KBM-7 (cell line): ENCODE data around the gene RNF121.
"Not testable (repeated sequence)": the region's sequence is repeated elsewhere in the genome, so short reads cannot be mapped to it uniquely, and the experiment has no call there.

Source experiments
- DNase-seq: peaks from one replicate; pipeline ENCODE4 v3.0.0-alpha.2; 2015
- in situ Hi-C: fragments of 300-500 bp; cut with MboI; formaldehyde crosslinking; loops from 2 replicates; pipeline ENCODE4 v1.14.3; 2020; ENCODE audit warnings: low sequenced_read_pairs, low pct_unique_long_range_greater_than_20kb, mixed read lengths

RNF121 gene

DNA sequence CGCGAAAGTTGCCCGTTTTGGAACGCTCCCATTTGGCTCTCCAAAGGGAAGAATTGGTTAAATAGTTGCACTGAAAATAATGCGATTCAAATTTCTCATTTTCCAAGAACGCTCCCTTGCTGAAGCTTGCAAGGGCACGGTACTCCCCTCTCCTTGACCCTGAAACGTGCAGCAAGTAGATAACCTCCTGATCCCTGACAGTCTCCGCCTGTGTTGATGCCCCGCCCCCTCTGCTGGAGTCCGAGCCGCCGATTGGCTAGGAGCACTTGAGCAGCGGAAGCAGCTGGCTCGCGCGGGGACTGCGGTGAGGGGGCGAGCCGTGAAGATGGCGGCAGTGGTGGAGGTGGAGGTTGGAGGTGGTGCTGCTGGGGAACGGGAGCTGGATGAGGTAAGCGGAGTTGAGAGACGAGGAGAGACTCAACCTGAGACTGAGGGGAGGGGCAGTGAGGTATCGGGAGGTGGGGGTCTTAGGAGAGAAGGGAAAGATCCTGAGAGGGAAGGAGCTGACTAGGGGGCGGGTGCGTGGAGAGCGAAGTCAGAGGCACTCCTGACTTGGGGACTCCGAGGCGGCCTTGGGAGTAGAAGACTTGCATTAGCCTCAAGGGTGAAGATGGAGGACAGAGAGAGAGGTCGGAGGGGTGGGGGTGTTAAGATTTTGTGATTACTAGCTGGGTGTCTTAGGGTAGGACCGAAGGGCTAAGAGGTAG, at the start of gene RNF121:
Gene RNF121, plus strand, starts transcription at position 310 of the 707 bp plus-strand sequence. Its CDS starts 16 bp downstream, at position 326.
- peak; percentile 97 for DNase-seq
- in situ Hi-C loops: no loop called here

DNA sequence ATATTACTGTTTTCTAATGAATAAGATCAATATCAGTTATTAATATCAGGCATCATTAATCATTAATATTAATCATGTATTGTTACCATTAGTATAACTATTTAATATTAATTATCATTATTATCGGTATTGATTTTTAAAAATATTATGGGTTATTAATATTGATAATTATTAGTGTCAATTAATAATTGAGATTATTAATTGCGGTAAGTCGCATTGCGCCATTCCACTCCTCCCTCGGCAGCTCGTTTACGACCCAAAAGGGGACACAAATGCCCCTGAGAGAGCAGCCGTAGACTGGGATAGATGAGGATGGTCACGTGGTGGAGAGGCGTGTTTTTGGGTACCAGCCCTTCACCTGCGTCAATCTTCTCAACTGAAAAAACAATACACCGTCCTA, 43.0 kb upstream of the RNF121 start:
- DNase-seq, in situ Hi-C loops: not testable (repeated sequence)

DNA sequence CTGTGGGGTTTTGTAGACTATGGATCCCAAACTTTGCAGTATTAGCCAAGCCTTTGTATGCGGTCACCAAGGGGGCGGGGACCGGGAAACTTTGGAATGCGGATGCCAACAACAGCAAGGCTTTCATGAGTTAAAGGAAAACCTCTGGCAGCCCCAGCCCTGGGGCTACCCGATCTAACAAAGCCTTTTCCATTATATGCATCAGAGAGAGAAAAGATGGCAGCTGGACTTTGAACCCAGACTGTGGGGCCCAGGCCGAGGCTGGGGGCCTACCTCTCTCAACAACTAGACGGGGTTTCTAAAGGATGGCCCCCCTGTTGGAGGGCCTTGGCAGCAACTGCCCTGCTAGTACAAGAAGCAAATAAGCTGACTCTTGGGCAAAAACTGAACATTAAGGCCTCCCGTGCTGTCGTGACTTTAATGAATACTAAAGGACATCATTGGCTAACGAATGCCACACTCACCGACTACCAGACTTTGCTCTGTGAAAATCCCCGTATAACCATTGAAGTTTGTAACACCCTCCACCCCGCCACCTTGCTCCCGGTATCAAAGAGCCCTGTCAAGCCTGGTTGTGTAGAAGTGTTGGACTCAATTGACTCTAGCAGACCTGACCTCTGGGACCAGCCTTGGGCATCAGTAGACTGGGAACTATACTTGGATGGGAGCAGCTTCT, 40.4 kb upstream of the RNF121 start:
- DNase-seq, in situ Hi-C loops: not testable (repeated sequence)

DNA sequence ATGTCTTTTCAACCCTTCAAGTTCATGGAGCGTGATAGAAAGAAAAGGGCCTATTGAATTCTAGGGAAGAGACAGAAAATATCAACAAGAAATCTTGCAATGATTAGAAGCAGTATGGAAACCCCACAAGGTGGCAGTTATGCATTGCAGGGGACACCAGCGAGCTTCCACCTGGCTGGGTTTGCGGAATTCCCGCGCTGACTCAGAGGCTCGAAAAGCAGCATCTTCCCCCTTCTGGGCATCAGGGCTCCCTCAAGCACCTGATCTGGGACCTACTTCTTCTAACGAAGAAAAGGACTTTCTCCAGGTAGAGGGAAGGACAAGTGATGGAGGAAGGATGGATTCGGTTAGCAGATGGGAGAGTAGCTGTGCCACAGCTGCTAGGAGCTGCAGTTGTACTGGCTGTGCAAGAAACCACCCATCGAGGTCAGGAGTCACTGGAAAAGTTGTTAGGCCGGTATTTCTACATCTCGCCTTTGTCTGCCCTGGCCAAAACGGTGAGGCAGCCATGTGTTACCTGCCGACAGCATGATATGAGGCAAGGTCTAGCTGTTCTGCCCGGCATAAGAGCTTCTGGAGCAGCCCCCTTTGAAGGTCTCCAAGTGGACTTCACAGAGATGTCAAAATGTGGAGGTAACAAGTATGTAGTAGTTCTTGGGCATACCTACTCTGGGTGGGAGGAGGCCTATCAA, 39.5 kb upstream of the RNF121 start:
- in situ Hi-C loops, DNase-seq: not testable (repeated sequence)

DNA sequence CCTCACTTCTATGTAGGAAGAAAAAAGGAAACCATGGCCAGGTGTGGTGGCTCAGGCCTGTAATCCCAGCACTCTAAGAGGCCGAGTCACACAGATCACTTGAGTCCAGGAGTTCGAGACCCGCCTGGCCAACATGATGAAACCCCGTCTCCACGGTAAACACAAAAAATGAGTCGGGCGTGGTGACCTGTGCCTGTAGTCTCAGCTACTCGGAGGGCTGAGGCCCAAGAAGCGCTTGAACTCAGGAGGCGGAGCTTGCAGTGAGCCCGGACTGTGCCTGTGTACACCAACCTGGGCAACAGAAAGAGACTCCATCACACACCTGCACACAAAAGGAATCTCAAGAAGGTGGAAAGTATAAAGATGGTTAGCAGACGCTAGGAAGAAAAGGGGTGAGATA, 32.9 kb upstream of the RNF121 start:
- in situ Hi-C loops: no loop called here
- no peak for DNase-seq

DNA sequence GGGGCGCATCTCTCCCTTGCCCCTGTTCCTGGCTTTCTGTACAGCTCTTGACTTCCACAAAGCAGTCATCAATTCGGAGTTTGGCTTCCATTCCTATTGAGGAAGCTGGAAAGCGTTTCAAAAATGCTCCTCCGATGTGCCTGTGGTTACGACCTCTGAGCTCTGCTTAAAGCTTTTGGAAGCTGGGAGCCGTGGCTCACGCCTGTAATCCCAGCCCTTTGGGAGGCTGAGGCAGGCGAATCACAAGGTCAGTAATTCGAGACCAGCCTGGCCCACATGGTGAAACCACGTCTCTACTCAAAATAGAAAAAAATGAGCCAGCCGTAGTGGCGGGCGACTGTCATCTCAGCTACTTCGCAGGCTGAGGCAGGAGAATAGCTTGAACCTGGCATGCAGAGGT, 27.7 kb upstream of the RNF121 start:
- in situ Hi-C loops, DNase-seq: not testable (repeated sequence)

DNA sequence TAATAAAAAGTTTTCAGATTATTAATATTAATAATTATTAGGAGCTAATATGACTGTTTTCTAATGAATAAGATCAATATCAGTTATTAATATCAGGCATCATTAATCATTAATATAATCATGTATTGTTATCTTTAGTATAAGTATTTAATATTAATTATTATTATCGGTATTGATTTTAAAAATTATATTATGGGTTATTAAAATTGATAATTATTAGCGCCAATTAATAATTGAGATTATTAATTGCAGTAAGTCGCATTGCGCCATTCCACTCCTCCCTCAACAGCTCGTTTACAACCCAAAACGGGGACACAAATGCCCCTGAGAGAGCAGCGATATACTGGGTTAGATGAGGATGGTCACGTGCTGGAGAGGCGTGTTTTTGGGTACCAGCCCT, 20.6 kb upstream of the RNF121 start:
- DNase-seq: no peak
- in situ Hi-C loops: no loop called here

DNA sequence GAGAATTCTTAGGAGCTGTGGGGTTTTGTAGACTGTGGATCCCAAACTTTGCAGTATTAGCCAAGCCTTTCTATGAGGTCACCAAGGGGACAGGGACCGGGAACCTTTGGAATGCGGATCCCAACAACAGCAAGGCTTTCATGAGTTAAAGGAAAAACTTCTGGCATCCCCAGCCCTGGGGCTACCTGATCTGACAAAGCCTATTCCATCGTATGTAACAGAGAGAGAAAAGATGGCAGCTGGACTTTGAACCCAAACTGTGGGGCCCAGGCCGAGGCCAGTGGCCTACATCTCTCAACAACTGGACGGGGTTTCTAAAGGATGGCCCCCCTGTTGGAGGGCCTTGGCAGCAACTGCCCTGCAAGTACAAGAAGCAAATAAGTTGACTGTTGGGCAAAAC, 18.1 kb upstream of the RNF121 start:
- DNase-seq, in situ Hi-C loops: not testable (repeated sequence)

DNA sequence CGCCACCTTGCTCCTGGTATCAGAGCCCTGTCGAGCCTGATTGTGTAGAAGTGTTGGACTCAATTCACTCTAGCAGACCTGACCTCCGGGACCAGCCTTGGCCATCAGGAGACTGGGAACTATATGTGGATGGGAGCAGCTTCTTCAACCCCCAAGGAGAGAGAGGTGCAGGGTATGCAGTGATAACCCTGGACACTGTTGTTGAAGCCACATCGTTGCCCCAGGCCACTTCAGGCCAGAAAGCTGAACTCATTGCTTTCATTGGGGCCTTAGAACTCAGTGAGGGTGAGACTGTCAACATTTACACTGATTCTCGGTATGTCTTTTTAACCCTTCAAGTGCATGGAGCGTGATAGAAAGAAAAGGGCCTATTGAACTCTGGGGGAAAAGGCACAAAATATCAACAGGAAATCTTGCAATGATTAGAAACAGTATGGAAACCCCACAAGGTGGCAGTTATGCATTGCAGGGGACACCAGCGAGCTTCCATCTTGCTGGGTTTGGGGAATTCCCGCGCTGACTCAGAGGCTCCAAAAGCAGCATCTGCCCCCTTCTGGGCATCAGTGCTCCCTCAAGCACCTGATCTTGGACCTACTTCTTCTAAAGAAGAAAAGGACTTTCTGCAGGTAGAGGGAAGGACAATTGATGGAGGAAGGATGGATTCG, 17.4 kb upstream of the RNF121 start:
- in situ Hi-C loops, DNase-seq: not testable (repeated sequence)

DNA sequence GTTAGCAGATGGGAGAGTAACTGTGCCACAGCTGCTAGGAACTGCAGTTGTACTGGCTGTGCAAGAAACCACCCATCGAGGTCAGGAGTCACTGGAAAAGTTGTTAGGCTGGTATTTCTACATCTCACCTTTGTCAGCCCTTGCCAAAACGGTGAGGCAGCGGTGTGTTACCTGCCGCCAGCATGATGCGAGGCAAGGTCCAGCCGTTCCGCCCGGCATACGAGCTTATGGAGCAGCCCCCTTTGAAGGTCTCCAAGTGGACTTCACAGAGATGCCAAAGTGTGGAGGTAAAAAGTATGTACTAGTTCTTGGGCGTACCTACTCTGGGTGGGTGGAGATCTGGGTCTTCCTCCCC, 16.9 kb upstream of the RNF121 start:
- DNase-seq, in situ Hi-C loops: not testable (repeated sequence)

DNA sequence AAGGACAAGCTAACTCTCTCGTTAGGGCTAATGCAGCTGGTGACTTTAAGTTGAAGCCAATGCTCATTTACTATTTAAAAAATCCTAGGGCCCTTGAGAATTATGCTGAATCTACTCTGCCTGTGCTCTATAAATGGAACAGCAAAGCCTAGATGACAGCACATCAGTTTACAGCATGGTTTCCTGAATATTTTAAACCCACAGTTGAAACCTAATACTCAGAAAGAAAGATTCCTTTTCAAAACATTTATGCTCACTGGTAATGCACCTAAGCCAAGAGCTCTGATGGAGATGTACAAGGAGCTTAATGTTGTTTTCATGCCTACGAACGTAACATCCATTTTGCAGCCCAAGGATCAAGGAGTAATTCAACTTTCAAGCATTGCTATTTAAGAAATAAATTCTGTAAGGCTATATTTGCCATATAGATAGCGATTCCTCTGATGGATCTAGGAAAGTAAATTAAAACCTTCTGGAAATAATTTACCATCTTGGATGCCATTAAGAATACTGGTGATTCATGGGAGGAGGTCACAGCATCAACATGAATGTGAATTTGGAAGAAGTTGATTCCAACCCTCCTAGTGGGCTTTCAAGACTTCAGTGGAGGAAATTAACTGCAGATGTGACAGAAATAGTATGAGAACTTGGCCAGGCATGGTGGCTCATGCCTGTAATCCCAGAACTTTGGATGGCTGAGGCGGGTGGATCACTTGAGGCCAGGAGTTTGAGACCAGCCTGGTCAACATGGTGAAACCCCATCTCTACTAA, 14.9 kb upstream of the RNF121 start:
- in situ Hi-C loops: no loop called here
- no peak for DNase-seq

DNA sequence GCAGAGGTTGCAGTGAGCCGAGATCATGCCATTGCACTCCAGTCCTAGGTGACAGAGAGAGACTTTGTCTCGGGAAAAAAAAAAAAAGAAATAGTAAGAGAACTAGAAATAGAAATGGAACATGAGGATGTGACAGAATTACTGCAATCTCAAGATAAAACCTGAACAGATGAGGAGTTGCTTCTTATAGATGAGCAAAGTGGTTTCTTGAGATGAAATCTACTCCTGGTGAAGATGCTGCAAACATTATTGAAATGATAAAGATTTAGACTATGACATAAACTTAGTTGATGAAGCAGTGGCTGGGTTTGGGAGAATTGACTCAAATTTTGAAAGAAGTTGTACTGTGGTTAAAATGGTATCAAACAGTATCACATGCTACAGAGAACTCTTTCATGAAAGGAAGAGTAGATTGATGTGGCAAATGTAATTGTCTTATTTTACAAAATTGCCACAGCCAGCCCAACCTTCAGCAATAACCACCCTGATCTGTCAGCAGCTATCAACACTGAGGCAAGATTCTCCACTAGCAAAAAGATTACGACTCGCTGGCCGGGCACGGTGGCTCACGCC, 14.1 kb upstream of the RNF121 start:
- in situ Hi-C loops: no loop called here
- no peak for DNase-seq

DNA sequence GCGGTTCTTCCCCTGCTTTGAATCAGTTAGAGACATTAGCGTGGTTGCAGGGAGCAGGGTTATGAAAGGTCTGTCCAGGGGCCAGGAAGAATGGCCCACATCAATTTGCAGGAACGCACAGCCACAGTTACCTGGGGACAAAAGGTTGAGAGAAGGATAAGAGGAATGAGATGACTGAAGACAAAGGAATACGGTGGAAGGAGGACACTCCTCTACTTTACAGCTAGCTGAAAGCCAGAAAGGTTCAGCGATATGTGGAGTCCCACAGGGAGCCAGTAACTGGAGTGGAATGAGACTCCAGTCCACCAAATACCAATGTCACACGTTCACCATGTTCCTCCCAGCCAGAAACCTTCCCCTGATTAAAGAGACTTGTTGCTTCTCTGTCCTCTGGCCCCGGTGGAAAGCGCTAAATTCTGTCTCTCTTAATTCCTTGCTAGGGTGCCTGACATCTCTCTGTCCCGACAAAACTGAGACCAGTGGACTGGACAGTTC, 11.2 kb upstream of the RNF121 start:
- DNase-seq: no peak
- in situ Hi-C loops: no loop called here

DNA sequence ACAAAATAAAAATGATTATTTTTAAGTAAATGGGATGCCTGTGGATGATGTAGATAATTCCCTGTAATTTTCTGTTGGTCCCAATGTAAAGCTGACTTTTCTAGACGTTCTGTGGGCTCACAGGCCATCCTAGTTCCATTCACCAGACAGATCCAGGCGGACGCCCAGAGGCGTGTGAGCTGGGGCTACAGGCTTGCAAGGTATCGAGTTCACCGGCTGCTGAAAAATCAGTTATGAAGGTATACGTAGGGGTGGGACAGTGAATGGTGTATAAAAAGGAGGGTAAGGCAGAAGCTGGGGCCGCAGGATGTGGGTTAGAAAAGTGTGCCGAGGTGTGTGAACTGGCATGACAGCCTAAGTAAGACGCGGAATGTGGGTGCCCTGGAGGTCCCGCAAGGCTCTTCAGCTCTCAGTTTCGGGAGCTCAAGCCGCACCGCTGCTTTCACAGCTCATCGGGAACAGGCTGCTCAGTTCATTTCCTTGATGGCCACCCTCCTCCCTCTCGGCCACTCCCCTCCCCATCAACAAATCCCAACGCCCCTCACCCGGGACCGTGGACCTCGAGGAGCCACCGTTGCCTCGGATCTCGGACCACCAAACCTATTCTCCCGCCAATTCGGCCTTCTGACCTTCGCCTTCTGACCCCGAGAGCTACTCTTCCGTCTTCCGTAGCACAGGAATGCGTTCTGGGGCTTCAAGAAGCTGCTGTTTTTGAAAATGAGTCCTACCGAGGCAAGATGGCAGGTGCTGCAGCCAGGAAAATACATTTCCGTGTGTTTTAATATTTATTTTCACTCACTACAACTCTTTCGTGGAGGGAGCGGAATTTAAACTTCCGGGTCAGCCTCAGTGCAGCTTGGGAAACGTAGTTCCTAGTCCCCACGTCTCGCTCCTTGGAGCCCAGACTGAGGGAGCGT, 768 bp upstream of the RNF121 start, which contains the start of gene XNDC1N:
Gene XNDC1N, minus strand, starts transcription at position 775 of the 917 bp plus-strand sequence. CDS start 5,241 bp downstream, outside the sequence.
- DNase-seq: peak; percentile 96
- in situ Hi-C loops: no loop called here

DNA sequence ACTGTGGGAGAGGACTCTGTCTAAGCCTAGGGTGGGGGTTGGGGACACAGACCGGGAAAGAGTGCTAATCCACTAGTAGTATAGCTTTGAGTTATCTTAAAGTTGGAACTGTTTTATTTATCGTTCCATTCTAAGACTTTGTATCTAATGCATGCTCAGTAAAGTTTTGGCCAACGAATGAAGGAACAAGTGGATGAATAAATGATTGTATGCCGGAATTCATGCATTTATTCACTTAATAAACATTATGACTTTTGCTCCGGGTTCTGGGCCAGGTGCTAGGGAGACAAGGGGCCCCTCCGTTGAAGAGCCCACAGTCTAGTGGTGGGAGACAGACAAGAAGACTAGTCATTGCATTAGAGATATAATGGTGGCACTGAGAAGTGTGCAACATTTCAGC, 645 bp downstream of the RNF121 start:
- DNase-seq: no peak

DNA sequence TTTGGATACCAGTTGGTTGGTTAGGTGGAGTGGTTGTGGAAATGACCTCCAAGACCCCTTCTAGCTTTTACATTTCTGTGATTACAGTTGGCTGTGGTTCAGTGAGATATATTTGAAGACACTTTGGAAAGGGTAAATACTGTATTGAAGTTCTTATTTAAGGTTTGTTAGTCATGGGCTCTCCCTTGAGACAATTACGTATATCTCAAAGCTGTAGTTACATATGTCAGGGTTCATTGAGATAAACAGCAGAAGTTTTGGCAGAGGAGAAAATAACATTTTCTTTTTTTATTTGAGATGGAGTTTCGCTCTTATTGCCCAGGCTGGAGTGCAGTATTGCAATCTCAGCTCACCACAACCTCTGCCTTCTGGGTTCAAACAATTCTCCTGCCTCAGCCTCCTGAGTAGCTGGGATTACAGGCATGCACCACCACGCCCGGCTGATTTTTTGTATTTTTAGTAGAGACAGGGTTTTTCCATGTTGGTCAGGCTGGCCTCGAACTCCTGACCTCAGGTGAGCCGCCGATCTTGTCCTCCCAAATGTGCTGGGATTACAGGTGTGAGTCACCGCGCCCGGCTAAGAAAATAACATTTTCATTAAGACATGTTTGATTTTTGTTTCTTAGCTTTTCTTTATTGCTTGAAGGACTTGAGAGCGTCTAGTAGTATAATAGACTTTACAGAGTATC, 1.9 kb downstream of the RNF121 start:
- no peak for DNase-seq
- in situ Hi-C loops: no loop called here

More for the DNA sequence above, 645 bp downstream of the RNF121 start:
- in situ Hi-C loops: no loop called here

DNA sequence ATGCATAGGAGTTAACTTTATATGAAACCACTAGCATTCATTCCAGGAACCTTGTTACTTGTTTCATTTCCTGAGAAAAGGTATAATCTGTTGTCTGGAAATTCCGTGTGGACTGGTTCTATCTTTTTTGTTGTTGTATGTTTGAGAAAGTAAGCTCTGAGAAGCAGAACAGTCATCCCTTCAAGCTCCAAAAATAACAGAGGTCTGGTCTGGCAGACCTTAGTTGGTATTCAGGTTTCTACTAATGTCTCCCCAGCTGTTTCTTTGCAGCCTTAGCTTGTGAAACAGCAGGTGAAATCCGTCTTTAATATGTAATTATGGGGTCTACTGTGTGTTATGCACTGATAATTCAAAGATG, 2.4 kb downstream of the RNF121 start:
- in situ Hi-C loops: no loop called here
- DNase-seq: no peak
